ENCODE measurements around the gene CEP44.
A peak's percentile ranks its signal among the peaks of the same experiment; 100 is the strongest.
"Not testable (repeated sequence)": the region's sequence is repeated elsewhere in the genome, so short reads cannot be mapped to it uniquely, and the experiment has no call there.

Gene CEP44

GRCh38 chr4:174279433-174280155 is 4.1 kb upstream of the CEP44 start:
- no peak for DNase-seq

- DNase-seq: no peak
Measured at GRCh38 chr4:174281182-174281737, 2.5 kb upstream of the CEP44 start.

- no peak for DNase-seq
Measured at GRCh38 chr4:174281901-174282300, 1.8 kb upstream of the CEP44 start.

- DNase-seq: peak; percentile 81
Measured at GRCh38 chr4:174282836-174283506, 740 bp upstream of the CEP44 start.

- no peak for DNase-seq
Measured at GRCh38 chr4:174284487-174284886, 776 bp downstream of the CEP44 start.

- no peak for DNase-seq
Measured at GRCh38 chr4:174286870-174287269, 3.2 kb downstream of the CEP44 start.

- no peak for DNase-seq
Measured at GRCh38 chr4:174292473-174292872, 8.8 kb downstream of the CEP44 start.

GRCh38 chr4:174294641-174295040 is 10.9 kb downstream of the CEP44 start:
- DNase-seq: not testable (repeated sequence)

GRCh38 chr4:174295142-174295541 is 11.4 kb downstream of the CEP44 start:
- DNase-seq: not testable (repeated sequence)

GRCh38 chr4:174303687-174304086 is 20.0 kb downstream of the CEP44 start:
- DNase-seq: no peak

GRCh38 chr4:174304664-174305063 is 21.0 kb downstream of the CEP44 start:
- DNase-seq: no peak

GRCh38 chr4:174305961-174306360 is 22.2 kb downstream of the CEP44 start:
- DNase-seq: no peak

GRCh38 chr4:174307694-174308093 is 24.0 kb downstream of the CEP44 start:
- DNase-seq: no peak

GRCh38 chr4:174312993-174313392 is 29.3 kb downstream of the CEP44 start:
- DNase-seq: no peak

- DNase-seq: no peak
Measured at GRCh38 chr4:174314274-174314673, 30.6 kb downstream of the CEP44 start.

GRCh38 chr4:174314770-174315169 is 31.1 kb downstream of the CEP44 start:
- DNase-seq: no peak

GRCh38 chr4:174316546-174316945 is 32.8 kb downstream of the CEP44 start:
- no peak for DNase-seq

- DNase-seq: no peak
Measured at GRCh38 chr4:174316954-174317353, 33.2 kb downstream of the CEP44 start.

- no peak for DNase-seq
Measured at GRCh38 chr4:174317531-174317930, 33.8 kb downstream of the CEP44 start.

GRCh38 chr4:174318829-174319764 is 35.4 kb downstream of the CEP44 start:
- peak; percentile 0 for DNase-seq

GRCh38 chr4:174320494-174321199 is 36.9 kb downstream of the CEP44 start:
- no peak for DNase-seq

GRCh38 chr4:174324236-174324635 is 40.5 kb downstream of the CEP44 start:
- no peak for DNase-seq
